ENCODE measurements around the gene APOL2.

Gene APOL2

DNA sequence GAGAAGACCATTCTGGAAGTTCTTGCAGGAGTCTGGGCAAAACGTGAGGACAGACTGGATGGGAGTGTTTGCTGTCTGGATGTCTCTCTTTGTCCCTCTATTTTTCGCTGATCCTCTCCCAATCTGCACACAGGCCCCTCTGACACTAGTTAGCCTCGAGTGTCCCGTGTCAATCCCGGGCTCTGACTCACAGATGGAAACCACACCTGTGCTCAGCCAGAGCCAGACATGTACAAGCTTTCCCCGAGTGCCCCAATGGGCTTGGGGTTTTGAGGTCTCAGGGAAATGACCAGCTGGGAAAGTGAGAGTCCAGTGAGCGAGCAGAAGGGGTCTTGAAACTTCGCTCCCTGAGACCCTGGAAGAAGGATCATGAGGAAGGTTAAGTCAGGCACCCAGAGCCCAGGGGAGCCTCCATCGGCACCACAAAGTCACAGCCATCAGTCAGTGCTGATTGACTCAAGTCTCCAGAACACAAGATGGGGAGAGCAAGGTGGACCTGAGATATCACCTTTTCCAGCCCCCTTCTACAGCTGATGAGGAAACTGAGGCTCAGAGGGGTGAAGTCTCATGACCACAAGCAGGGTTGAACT is 13.9 kb downstream of the APOL2 start:
- H3K4me1 ChIP-seq (ENCODE audit: insufficient read depth, low read length, severe bottlenecking): no peaks in the 10 kb centered on the region
- H3K9me3 ChIP-seq (ENCODE audit: low read length): no peaks in the 10 kb centered on the region

DNA sequence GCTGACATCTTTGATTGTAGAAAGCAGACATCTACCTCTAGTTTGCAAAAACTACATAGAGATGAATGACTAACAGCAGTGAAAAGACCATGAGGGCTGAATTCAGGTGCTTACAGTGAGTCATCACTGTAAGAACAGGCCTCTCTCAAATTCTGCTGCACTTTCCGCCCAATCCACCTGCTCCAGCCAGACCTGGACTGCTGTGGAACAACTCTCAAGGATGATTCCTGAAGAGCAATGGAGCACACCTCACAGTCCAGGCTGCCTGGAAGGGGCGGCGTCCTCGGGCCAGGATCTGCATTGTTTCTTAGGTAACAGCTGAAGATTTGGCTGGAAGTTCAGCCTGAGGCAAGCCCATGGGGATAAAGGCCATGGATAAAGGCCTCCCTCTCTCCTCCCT is 15.1 kb downstream of the APOL2 start:
- Histone ChIP-seq H2AFZ (ENCODE audit: low read length) (no peak overlapping the region), H4K20me1 (ENCODE audit: insufficient read depth, low read length) (no peaks in the 10 kb centered on the region), H3K4me2 (ENCODE audit: low read length) (no peak overlapping the region), H3K79me2 (ENCODE audit: insufficient read depth, low read length) (no peaks in the 10 kb centered on the region), H3F3A (ENCODE audit: insufficient read depth, low read length) (no peaks in the 10 kb centered on the region), H3K9me2 (ENCODE audit: low read depth, low read length) (no peaks in the 10 kb centered on the region), H3K4me1 (ENCODE audit: insufficient read depth, low read length, severe bottlenecking) (no peaks in the 10 kb centered on the region), H3K27me3 (ENCODE audit: insufficient read depth, low read length) (no peaks in the 10 kb centered on the region), H3K9me3 (ENCODE audit: low read length) (no peaks in the 10 kb centered on the region), H3K27ac (ENCODE audit: low read depth, low read length, poor library complexity, severe bottlenecking) (no peak overlapping the region), H3K36me3 (ENCODE audit: insufficient read depth, low read length) (peaks cover 15% of the 10 kb centered on the region), H3K9ac (ENCODE audit: low read length) (no peak overlapping the region), H3K4me3 (ENCODE audit: low read depth, low read length, poor library complexity, severe bottlenecking) (no peak overlapping the region)
- no peak for TF ChIP-seq CTCF (IDR thresholded peaks at IDR 0.05; ENCODE audit: low read length)
- no peak for TF ChIP-seq EZH2 (IDR thresholded peaks at IDR 0.05; ENCODE audit: borderline replicate concordance, low read length)

More for the DNA sequence above, 13.9 kb downstream of the APOL2 start:
- H3K79me2 ChIP-seq (ENCODE audit: insufficient read depth, low read length): no peaks in the 10 kb centered on the region
- no peaks in the 10 kb centered on the region for H3K9me2 ChIP-seq (ENCODE audit: low read depth, low read length)
- H3K36me3 ChIP-seq (ENCODE audit: insufficient read depth, low read length): peaks cover 20% of the 10 kb centered on the region
- H3K4me2 ChIP-seq (ENCODE audit: low read length): no peak overlapping the region
- TF ChIP-seq EZH2 (IDR thresholded peaks at IDR 0.05; ENCODE audit: borderline replicate concordance, low read length) (no peak), CTCF (IDR thresholded peaks at IDR 0.05; ENCODE audit: low read length) (no peak)
- H3K27me3 ChIP-seq (ENCODE audit: insufficient read depth, low read length): no peaks in the 10 kb centered on the region
- no peaks in the 10 kb centered on the region for H4K20me1 ChIP-seq (ENCODE audit: insufficient read depth, low read length)
- no peaks in the 10 kb centered on the region for H3F3A ChIP-seq (ENCODE audit: insufficient read depth, low read length)
- no peak overlapping the region for H2AFZ ChIP-seq (ENCODE audit: low read length)
- H3K4me3 ChIP-seq (ENCODE audit: low read depth, low read length, poor library complexity, severe bottlenecking): no peak overlapping the region
- H3K9ac ChIP-seq (ENCODE audit: low read length): no peak overlapping the region
- H3K27ac ChIP-seq (ENCODE audit: low read depth, low read length, poor library complexity, severe bottlenecking): no peak overlapping the region

GRCh38 chr22:36223504-36223903 is 15.8 kb downstream of the APOL2 start:
- H3K4me2 ChIP-seq (ENCODE audit: low read length): no peak overlapping the region
- H3K27ac ChIP-seq (ENCODE audit: low read depth, low read length, poor library complexity, severe bottlenecking): no peak overlapping the region
- no peak overlapping the region for H2AFZ ChIP-seq (ENCODE audit: low read length)
- no peaks in the 10 kb centered on the region for H3F3A ChIP-seq (ENCODE audit: insufficient read depth, low read length)
- no peaks in the 10 kb centered on the region for H3K4me1 ChIP-seq (ENCODE audit: insufficient read depth, low read length, severe bottlenecking)
- no peaks in the 10 kb centered on the region for H3K79me2 ChIP-seq (ENCODE audit: insufficient read depth, low read length)
- no peak overlapping the region for H3K9ac ChIP-seq (ENCODE audit: low read length)
- H3K9me2 ChIP-seq (ENCODE audit: low read depth, low read length): no peaks in the 10 kb centered on the region
- H3K27me3 ChIP-seq (ENCODE audit: insufficient read depth, low read length): no peaks in the 10 kb centered on the region
- peaks cover 15% of the 10 kb centered on the region for H3K36me3 ChIP-seq (ENCODE audit: insufficient read depth, low read length)
- H3K9me3 ChIP-seq (ENCODE audit: low read length): no peaks in the 10 kb centered on the region
- no peaks in the 10 kb centered on the region for H4K20me1 ChIP-seq (ENCODE audit: insufficient read depth, low read length)
- TF ChIP-seq EZH2 (IDR thresholded peaks at IDR 0.05; ENCODE audit: borderline replicate concordance, low read length) (no peak), CTCF (IDR thresholded peaks at IDR 0.05; ENCODE audit: low read length) (no peak)
- H3K4me3 ChIP-seq (ENCODE audit: low read depth, low read length, poor library complexity, severe bottlenecking): no peak overlapping the region
